H54 (cell line): Measurements from ENCODE around the gene OPCML.

ENCODE experiments used
- DNase-seq: peaks from one replicate; pipeline ENCODE4 v3.0.0; 2011; ENCODE audit warnings: low spot score, mixed read lengths; ENCODE audit not compliant: insufficient read length
- FAIRE-seq: peaks from 3 replicates; lab custom pipeline; 2011; peaks lifted over from hg19 to GRCh38; lab: Jason Lieb, UNC
- POLR2A ChIP-seq: IDR thresholded peaks from 2 replicates; pipeline ENCODE4 v1.6.1; 2011; ENCODE audit warnings: low read depth, mild to moderate bottlenecking, low read length

Gene OPCML

DNA sequence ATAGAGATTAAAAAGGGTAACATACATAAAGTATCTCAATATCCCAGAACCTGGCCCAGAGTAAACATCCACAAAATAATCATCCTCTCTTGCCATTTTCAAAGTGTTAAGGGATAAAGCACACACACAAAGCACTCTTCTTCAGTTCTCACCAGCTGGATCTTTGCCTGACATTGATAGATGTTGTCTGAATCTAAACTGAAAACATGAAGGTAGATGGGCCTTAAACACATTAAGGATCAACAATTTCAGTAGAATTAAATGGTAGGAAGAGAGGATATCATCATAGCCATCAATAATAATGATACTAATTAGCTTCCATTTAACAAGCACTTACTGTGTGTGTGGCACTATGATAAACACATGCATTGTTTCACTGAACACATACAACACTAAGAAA lies 261.1 kb downstream of the OPCML start:
- DNase-seq (no peak), FAIRE-seq (no peak)
- no peak for TF ChIP-seq POLR2A

DNA sequence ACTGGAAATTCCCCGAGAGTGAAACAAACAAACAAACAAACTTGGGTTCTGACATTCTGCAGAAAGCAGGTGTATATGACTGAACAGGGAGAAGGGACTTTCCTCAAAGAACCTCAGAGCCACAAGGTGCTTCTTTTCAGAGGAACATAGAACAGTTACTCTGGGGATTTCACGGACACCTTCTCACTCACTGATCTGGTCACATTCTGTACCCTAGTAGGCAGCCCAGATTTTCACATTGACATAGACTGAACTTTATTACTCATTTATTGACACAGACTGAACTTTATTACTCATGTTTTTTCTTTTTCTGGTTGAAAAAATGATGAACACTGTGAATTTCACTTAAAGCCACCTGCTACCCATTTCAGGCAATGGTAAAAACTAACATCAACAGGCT lies 263.0 kb downstream of the OPCML start:
- no peak for TF ChIP-seq POLR2A
- DNase-seq (no peak), FAIRE-seq (no peak)

DNA sequence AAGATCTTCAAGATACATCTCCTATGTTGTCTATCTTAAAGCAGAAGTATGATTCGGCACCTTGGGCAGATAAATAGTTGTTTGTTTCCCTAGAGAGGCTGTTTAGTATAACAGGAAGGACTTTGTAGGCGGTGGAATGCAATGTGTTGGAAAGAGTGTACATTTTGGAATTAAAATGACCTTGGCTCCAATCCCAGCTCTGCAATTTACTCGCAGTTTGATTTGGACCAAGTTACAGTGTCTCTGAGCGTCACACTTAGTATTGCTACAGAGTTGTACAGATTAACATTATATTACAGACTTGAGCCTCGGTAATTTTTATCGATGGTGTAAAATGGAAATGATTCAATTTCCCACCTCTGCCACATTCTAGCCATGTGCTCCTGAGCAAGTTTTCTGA lies 265.3 kb downstream of the OPCML start:
- TF ChIP-seq POLR2A, result no peak
- no peak for DNase-seq
- no peak for FAIRE-seq

DNA sequence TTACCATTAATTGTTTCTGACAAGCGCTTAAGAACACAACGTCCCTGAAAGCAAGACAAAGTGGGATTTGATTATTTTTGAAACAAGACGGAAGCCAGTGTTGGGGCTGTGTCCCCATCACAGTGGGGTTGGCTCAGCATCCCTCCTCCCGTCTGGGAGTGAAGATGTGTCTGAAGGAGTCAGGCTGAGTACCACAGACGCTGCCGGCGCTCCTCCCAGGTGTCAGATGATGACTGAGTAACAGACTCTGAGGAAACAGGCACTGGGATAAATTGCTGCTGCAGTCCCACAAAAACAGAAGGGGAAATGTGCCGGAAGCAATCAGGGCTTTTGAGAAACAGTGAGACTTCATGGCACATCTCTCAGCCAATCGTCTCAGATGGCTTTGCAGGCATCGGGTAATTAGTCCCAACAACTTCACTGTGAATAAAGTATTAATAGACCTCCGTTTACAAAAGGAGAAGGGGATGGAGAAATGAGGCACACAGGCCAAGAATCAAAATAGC lies 266.7 kb downstream of the OPCML start:
- no peak for TF ChIP-seq POLR2A
- no peak for FAIRE-seq
- DNase-seq, result no peak

DNA sequence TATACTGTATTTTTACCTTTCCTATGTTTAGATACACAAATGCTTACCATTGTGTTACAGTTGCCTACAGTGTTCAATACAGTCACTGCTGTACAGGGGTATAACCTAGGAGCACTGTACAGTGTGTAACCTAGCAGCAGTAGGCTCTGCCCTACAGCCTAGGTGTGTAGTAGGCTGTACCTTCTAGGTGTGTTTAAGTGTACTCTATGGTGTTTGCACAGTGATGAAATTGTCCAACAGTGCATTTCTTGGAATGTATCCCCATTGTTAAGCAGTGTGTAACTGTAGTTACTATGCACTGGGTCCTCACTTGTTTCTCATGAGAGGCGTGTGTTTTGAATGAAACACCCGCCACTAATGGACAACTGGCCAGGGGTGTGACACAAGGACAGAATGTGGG lies 269.0 kb downstream of the OPCML start:
- no peak for TF ChIP-seq POLR2A
- no peak for FAIRE-seq
- no peak for DNase-seq

DNA sequence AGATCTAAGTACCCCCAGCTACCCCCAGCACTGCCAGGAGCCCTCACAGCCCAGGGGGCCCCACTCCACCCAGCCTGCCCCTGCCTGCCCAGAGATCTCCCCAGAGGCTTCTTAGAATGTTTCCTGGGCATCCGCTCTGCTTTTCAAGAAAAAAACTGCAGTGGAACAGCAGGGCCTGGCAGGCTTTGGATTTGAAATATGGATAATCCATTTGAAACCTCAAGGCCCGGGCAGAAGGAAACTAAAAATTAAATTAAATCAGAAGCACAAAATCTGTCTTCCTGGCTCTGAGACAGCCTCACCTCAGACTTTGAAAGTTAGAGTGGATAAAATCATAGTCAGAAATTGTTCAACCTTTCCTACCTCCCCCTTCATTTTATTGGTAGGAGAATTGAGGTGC lies 273.6 kb downstream of the OPCML start:
- FAIRE-seq, result no peak
- DNase-seq, result no peak

DNA sequence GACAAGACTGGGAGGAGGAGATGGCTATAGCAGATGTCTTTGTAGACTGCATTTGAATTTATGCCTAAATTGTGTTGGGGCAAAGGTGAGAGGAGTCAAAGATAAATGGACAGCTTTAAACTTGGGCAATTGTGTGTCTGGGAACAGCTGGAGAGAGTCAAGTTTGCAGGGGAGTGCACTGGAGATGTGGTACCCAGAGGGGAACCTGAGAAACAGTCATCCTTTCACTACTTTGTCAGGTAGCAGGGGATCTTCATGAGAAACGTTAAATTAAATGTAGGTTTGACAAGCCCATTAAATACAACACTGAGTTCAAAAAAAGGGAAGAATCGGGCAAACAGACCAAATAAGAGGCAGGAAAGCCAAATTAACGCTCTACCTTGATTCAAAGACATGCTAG lies 277.7 kb downstream of the OPCML start:
- no peak for FAIRE-seq
- no peak for TF ChIP-seq POLR2A
- no peak for DNase-seq

More for the DNA sequence above, 273.6 kb downstream of the OPCML start:
- no peak for TF ChIP-seq POLR2A

DNA sequence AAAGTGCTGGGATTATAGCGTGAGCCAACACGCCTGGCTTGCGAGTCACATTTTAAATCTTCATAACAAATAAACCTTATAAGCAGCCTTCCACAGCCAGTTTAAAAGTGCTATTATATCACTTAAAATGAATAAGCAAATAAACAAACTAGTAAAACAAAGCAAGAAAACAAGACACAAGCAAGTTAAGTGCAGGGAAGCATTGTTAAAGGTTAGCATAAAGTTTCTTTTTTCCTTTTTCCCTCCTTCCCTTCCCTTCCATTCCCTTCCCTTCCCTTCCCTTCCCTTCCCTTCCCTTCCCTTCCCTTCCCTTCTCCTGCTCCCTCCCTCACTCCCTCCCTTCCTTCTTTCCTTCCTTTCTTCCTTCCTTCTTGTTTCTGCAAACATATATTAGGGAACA lies 278.7 kb downstream of the OPCML start:
- no peak for DNase-seq
- no peak for TF ChIP-seq POLR2A
- FAIRE-seq, result no peak

DNA sequence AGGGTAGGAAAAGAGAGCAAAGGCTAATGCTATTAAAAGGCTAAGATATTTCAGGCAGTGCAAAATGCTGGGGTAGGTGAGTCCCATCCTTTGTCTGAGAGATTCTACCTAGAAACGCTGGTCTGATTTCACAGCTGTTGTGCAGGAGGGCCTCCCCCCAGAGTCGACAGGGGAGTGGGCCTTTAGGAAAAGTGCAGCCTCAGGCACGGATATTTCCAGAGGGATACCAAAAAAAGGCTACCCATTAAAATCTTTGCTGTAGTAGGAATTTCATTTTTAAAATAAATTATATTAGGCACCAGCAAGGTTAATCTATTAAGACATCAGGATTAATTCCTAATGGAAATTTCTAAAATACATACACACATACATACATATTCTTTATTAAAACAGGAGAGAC lies 280.5 kb downstream of the OPCML start:
- no peak for TF ChIP-seq POLR2A
- DNase-seq (no peak), FAIRE-seq (no peak)

DNA sequence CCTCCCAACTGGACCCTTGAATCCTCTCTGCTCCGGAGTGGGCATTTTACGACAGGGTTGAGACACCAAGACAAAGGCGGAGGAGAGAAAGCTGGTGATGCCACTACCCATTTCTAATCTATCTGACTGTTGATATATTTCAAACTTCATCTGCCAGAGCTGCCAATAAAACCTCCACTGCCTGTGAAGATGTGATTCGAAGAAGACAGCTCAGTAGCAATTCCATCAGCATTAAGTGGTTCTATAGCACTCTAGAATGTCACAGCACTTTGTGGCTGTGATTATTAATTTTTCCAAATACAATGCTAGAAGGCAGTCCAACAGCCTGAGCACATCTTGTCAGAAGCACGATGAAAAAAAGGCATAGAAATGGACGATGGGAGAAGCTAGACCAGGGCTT lies 282.8 kb downstream of the OPCML start:
- no peak for FAIRE-seq
- no peak for DNase-seq
- no peak for TF ChIP-seq POLR2A

DNA sequence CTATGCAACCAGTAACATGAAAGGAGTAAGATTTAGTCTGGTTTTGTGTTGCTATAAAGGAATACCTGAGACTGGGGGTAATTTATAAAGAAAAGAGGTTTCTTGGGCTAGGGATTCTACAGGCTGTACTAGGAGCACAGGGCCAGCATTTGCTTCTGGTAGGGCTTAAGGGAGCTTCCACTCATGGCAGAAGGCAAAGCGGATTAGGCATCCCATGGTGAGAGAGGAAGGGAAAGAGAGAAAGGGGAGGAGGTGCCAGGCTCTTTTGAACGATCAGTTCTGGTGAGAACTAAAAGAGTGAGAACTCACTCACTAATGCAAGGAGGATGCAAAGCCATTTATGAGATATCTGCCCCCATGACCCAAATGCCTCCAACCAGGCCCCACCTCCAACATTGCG lies 283.2 kb downstream of the OPCML start:
- DNase-seq (no peak), FAIRE-seq (no peak)
- TF ChIP-seq POLR2A, result no peak

DNA sequence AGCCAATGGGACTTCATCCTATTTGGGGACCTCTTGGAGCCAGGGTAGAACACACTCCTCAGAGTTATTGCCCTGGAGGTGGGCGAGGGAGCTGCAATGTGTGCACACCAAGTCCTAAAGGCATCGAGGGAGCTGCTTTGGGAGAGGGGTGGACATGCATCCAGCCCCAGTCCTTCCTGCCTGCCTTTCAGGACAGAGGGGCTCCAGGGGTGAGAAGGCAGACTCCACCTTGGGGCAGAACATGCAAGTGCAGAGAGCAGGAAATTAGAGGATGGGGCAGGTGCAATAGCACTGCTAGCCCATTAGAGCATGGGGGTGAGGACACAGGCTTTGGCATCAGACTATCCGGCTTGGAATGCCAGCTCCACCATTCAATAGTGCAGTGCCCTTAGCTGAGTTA lies 288.5 kb downstream of the OPCML start:
- FAIRE-seq (no peak), DNase-seq (no peak)
- no peak for TF ChIP-seq POLR2A

DNA sequence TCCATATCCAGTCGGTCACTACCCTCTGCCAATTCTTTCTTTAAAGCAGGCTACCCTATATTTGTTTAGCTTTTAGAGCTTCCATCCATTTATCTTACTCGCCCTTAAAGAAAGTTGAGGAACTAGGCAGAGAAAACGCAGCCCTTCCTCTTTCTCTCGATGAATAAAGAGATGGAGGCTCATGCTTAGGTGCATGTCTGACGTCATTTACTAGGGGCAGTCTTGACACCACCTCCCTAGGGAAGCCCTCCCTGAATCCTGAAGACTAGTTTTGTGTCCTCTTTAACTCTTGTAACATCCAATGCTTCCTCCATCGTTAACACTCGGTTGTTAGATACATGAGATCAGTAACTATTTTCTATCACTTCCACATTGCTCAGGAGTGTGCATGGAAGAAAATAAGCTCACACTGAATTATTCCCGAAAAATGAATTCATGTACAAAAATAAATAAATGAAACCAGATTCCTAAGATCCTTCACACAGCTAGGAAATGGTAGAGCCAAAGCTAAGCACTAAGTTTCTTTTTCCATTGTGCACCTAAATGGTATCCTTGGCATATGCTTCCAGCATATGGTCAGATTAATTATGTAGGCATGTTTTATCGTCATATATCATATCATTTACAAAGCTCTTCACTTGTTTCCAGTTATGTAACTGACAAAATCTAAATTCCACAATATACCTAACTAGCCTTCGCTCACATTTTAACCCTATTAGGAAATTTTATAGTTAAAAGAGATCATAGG lies 291.2 kb downstream of the OPCML start:
- TF ChIP-seq POLR2A, result no peak
- FAIRE-seq (no peak), DNase-seq (no peak)

DNA sequence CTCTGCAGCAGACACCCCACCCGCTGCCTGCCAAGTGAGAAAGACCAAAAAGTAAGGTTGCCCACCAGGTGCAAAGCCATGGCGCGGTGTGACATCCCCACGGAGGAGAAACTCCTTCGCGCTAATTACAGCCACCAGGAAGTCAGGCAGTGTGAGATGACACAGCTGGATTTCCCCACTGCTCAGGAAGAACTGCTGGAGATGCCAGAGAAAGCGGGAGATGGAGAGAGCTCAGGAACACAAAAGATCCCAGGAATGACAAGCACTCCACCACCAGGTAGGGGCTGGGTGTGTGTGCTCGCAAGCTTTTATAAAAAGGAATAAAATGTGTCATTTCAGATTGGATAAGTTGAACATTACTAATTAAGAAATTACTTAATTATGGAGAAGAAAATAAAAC lies 292.7 kb downstream of the OPCML start:
- no peak for DNase-seq
- TF ChIP-seq POLR2A, result no peak
- FAIRE-seq, result no peak

DNA sequence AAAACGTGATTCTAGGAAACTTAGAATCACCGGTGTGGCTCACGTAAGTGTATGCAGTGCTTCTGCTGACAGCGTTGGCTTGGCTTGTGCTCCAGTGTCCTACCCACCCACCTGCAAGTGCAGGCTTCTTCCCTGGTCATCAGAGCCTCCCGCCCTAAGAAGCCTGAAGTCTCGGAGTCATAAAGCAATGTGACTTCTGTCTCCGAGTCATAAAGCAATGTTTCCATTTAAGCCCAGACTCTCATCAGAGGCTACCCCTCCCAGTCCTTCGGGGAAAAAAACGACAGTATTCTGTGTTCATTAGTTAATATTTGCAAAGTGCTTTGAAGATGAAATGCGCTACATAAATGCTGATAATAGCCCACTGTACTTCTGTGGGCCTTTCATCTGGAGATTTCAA lies 293.8 kb downstream of the OPCML start:
- no peak for FAIRE-seq
- TF ChIP-seq POLR2A, result no peak
- DNase-seq, result no peak
